Measurements from ENCODE around the gene PLIN5.

GRCh38 chr19:4493104-4493928 is 41.7 kb downstream of the PLIN5 start:
- TF ChIP-seq CTCF (IDR thresholded peaks at IDR 0.05; ENCODE audit: borderline replicate concordance, extremely low read depth, low read length, poor library complexity, severe bottlenecking) (no peak), EZH2 (IDR thresholded peaks at IDR 0.05; ENCODE audit: borderline replicate concordance, low read depth, low read length, severe bottlenecking) (no peak)
